Activated naive CD8-positive, alpha-beta T cell (primary cell): ENCODE measurements around the gene MYO15A.

ENCODE experiments used
- H3K27ac Mint-ChIP-seq: one replicate; pipeline ENCODE4 v1.8.0; 2021; ENCODE audit warnings: mixed read lengths
- H3K27me3 Mint-ChIP-seq: one replicate; pipeline ENCODE4 v1.8.0; 2021; ENCODE audit warnings: mixed read lengths
- H3K36me3 Mint-ChIP-seq: one replicate; pipeline ENCODE4 v1.8.0; 2021; ENCODE audit warnings: mixed read lengths
- H3K4me1 Mint-ChIP-seq: one replicate; pipeline ENCODE4 v1.8.0; 2021; ENCODE audit warnings: low read depth, mixed read lengths
- H3K4me3 Mint-ChIP-seq: one replicate; pipeline ENCODE4 v1.8.0; 2021; ENCODE audit warnings: mild to moderate bottlenecking, mixed read lengths
- H3K9me3 Mint-ChIP-seq: one replicate; pipeline ENCODE4 v1.8.0; 2021; ENCODE audit warnings: low read depth, mixed read lengths

Gene MYO15A

GRCh38 chr17:18138065-18138749 lies 29.7 kb downstream of the MYO15A start:
- Mint-ChIP-seq H3K9me3 (no peaks in the 10 kb centered on the region), H3K36me3 (no peaks in the 10 kb centered on the region), H3K4me3 (no peak overlapping the region), H3K27ac (no peak overlapping the region), H3K27me3 (no peaks in the 10 kb centered on the region), H3K4me1 (peaks cover 3% of the 10 kb centered on the region)

- Mint-ChIP-seq H3K27ac (no peak overlapping the region), H3K4me1 (peaks cover 3% of the 10 kb centered on the region), H3K9me3 (no peaks in the 10 kb centered on the region), H3K36me3 (no peaks in the 10 kb centered on the region), H3K27me3 (no peaks in the 10 kb centered on the region), H3K4me3 (no peak overlapping the region)
Measured at GRCh38 chr17:18139092-18139491, 30.5 kb downstream of the MYO15A start.

- Mint-ChIP-seq H3K36me3 (no peaks in the 10 kb centered on the region), H3K9me3 (no peaks in the 10 kb centered on the region), H3K4me1 (peaks cover 3% of the 10 kb centered on the region), H3K4me3 (no peak overlapping the region), H3K27ac (no peak overlapping the region), H3K27me3 (no peaks in the 10 kb centered on the region)
Measured at GRCh38 chr17:18139498-18139897, 30.9 kb downstream of the MYO15A start.

- Mint-ChIP-seq H3K36me3 (no peaks in the 10 kb centered on the region), H3K27me3 (no peaks in the 10 kb centered on the region), H3K27ac (no peak overlapping the region), H3K4me1 (peaks cover 3% of the 10 kb centered on the region), H3K4me3 (no peak overlapping the region), H3K9me3 (no peaks in the 10 kb centered on the region)
Measured at GRCh38 chr17:18139949-18140348, 31.4 kb downstream of the MYO15A start.

- Mint-ChIP-seq H3K4me1 (peaks cover 3% of the 10 kb centered on the region), H3K4me3 (no peak overlapping the region), H3K27ac (no peak overlapping the region), H3K9me3 (no peaks in the 10 kb centered on the region), H3K36me3 (no peaks in the 10 kb centered on the region), H3K27me3 (no peaks in the 10 kb centered on the region)
Measured at GRCh38 chr17:18140648-18141047, 32.1 kb downstream of the MYO15A start.

DNA sequence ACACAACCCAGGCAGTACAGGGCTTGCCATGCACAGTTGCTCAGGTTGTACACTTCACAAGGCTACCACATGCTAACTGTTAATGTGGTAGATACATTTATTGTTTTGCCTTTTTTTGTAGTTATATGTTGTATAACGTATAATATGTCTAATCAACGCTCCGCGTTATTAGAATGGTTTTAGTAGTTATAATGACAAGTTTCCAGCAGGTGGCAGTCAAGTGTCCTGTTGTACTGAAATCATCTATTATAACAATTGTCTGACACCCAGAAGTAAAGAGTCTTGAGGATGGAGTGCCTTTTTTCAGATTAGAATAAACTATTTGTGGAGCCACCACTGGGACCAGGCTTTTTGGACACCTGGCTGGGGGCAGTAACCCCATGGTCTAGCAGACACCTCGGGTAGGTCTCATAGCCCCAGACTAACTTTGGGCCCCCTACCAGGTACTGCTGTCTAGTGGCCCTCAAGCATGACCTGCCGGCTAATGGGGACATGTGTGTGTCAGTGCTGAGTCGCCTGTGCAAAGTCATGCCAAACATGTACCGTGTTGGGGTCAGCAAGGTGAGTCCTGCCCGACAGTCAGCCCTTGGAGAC lies 32.8 kb downstream of the MYO15A start:
- no peak overlapping the region for H3K4me3 Mint-ChIP-seq
- no peaks in the 10 kb centered on the region for H3K36me3 Mint-ChIP-seq
- H3K27ac Mint-ChIP-seq = no peak overlapping the region
- peaks cover 3% of the 10 kb centered on the region for H3K4me1 Mint-ChIP-seq
- no peaks in the 10 kb centered on the region for H3K27me3 Mint-ChIP-seq
- H3K9me3 Mint-ChIP-seq = no peaks in the 10 kb centered on the region

DNA sequence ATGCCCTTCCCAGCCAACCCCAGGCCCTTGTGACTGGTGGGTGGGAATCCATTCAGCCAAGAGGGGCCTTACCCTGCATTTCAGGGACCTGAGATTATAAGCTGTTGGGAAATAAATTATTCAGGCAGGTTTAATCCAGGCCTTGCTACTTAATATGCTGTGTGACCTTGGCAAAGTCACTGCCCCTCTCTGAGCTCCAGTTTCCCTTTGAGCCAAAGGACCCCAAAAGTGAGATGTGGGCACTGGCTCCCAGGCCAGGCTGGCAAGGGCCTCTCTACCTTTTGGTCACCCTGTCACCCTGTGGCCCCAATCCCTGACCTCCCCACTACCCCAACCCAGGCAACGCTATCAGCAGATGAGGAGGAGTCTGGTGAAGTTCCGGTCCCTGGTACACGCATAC lies 33.9 kb downstream of the MYO15A start:
- Mint-ChIP-seq H3K9me3 (no peaks in the 10 kb centered on the region), H3K4me3 (no peak overlapping the region), H3K27me3 (no peaks in the 10 kb centered on the region), H3K4me1 (peaks cover 3% of the 10 kb centered on the region), H3K36me3 (no peaks in the 10 kb centered on the region), H3K27ac (no peak overlapping the region)

DNA sequence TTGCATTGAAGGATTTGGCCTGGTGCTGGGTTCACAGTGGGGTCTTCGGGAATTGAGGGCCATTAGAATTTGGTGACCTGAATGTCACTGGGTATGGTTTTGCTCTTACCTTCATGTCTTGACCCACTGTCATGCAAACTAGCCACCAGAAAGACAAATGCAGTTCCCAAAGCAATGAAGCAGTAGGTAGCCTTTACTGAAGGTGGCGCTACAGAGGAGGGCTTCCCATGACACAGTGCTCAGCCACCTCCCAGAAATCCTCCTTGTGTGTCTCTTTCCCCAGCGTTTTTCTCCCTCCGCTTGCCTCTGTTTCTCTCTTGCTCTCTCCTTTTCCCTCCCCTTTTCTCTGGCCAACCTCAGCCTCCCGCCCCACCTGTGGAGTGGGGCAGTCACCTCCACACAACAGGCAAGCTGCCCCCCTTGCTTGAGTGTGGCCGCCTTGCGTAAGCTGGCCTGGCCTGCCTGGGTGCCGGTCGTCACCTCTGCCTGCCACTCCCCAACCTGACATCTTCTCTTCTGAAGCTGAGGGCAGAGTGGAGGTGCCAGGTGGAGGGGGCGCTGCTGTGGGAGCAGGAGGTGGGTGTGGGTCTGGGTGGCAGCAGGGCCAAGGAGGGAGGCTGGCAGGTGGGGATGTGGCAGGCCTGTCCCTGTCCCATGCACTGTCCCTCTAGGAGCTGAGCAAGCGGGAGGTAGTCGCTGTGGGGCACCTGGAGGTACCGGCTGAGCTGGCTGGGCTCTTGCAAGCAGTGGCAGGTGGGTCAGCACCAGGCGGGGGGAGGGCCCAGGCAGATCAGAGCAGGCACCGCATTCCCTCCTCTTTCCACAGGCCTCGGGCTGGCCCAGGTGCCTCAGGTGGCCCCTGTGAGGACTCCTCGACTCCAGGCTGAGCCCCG lies 34.7 kb downstream of the MYO15A start:
- H3K4me3 Mint-ChIP-seq = no peak overlapping the region
- H3K27me3 Mint-ChIP-seq = no peaks in the 10 kb centered on the region
- H3K4me1 Mint-ChIP-seq = peaks cover 3% of the 10 kb centered on the region
- no peak overlapping the region for H3K27ac Mint-ChIP-seq
- no peaks in the 10 kb centered on the region for H3K36me3 Mint-ChIP-seq
- no peaks in the 10 kb centered on the region for H3K9me3 Mint-ChIP-seq

DNA sequence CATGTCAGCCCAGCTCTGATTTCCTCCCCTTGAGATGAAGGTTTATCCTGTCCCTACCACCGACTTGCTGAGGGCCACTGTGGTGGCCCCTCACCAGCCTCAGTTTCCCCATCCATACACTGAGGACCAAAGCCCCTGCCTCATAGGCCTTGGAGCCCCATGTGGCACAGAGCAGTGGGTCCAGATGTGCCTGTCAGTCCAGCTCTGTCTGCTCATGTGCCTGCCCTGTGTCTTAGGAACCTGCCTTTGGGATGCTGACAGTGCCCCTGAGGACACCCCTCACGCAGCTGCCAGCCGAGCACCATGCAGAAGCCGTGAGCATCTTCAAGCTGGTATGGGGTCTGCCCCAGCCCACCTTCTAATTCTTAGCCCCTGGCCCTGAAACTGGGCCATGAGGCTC lies 35.7 kb downstream of the MYO15A start:
- H3K27me3 Mint-ChIP-seq = no peaks in the 10 kb centered on the region
- H3K4me1 Mint-ChIP-seq = peaks cover 3% of the 10 kb centered on the region
- H3K36me3 Mint-ChIP-seq = no peaks in the 10 kb centered on the region
- no peak overlapping the region for H3K27ac Mint-ChIP-seq
- H3K4me3 Mint-ChIP-seq = no peak overlapping the region
- no peaks in the 10 kb centered on the region for H3K9me3 Mint-ChIP-seq

- Mint-ChIP-seq H3K9me3 (no peaks in the 10 kb centered on the region), H3K27ac (no peak overlapping the region), H3K27me3 (no peaks in the 10 kb centered on the region), H3K4me1 (peaks cover 3% of the 10 kb centered on the region), H3K4me3 (no peak overlapping the region), H3K36me3 (no peaks in the 10 kb centered on the region)
Measured at GRCh38 chr17:18144855-18145254, 36.3 kb downstream of the MYO15A start.

GRCh38 chr17:18145811-18146210 lies 37.3 kb downstream of the MYO15A start:
- no peak overlapping the region for H3K4me3 Mint-ChIP-seq
- H3K4me1 Mint-ChIP-seq = peaks cover 3% of the 10 kb centered on the region
- no peak overlapping the region for H3K27ac Mint-ChIP-seq

DNA sequence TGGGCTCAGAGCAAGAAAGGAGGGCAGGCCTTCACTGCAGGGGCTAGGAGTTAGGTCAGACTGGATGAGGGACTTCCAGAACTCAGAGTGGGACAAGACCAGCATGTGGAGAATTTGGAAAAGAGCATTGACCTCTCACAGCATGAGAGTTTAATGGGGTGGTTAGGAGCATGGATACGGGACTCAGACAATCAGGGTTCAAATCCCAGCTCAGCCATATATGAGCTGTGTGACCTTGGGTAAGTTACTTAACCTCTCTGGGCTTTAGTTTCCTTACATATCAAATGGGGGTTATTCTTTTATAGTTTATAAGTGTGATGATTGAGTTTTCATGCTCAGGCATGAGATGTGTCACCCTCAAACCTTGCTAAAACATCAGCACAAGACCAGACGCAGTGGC lies 37.7 kb downstream of the MYO15A start:
- no peaks in the 10 kb centered on the region for H3K36me3 Mint-ChIP-seq
- H3K27ac Mint-ChIP-seq = no peak overlapping the region
- H3K4me3 Mint-ChIP-seq = no peak overlapping the region
- peaks cover under 1% of the 10 kb centered on the region for H3K4me1 Mint-ChIP-seq
- H3K27me3 Mint-ChIP-seq = no peaks in the 10 kb centered on the region
- H3K9me3 Mint-ChIP-seq = no peaks in the 10 kb centered on the region

More at GRCh38 chr17:18145811-18146210, 37.3 kb downstream of the MYO15A start:
- no peaks in the 10 kb centered on the region for H3K27me3 Mint-ChIP-seq
- no peaks in the 10 kb centered on the region for H3K36me3 Mint-ChIP-seq
- H3K9me3 Mint-ChIP-seq = no peaks in the 10 kb centered on the region

- Mint-ChIP-seq H3K27ac (no peak overlapping the region), H3K36me3 (no peaks in the 10 kb centered on the region), H3K4me3 (no peak overlapping the region), H3K27me3 (no peaks in the 10 kb centered on the region), H3K4me1 (no peaks in the 10 kb centered on the region), H3K9me3 (no peaks in the 10 kb centered on the region)
Measured at GRCh38 chr17:18146980-18147379, 38.4 kb downstream of the MYO15A start.

DNA sequence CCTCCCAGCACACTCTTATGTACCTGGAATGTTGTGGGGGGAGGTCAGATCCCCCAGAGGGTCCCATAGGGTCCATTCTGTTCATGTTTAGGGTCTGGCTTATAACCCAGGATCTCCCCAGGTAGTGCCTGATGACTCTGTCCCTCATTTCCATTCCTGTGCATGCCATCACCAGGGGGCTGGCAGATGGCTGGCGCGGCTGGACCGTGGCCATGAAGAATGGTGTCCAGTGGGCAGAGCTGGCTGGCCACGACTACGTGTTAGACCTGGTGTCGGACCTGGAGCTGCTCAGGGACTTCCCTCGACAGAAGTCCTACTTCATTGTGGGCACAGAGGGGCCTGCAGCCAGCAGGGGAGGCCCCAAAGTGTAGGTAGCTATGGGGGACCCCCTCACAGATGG lies 40.0 kb downstream of the MYO15A start:
- no peak overlapping the region for H3K27ac Mint-ChIP-seq
- no peaks in the 10 kb centered on the region for H3K36me3 Mint-ChIP-seq
- H3K27me3 Mint-ChIP-seq = no peaks in the 10 kb centered on the region
- no peaks in the 10 kb centered on the region for H3K9me3 Mint-ChIP-seq
- no peak overlapping the region for H3K4me3 Mint-ChIP-seq
- H3K4me1 Mint-ChIP-seq = peaks cover under 1% of the 10 kb centered on the region

GRCh38 chr17:18151290-18151689 lies 42.7 kb downstream of the MYO15A start:
- H3K9me3 Mint-ChIP-seq = no peaks in the 10 kb centered on the region
- H3K4me3 Mint-ChIP-seq = no peak overlapping the region
- H3K36me3 Mint-ChIP-seq = no peaks in the 10 kb centered on the region
- no peak overlapping the region for H3K27ac Mint-ChIP-seq
- peaks cover 1% of the 10 kb centered on the region for H3K4me1 Mint-ChIP-seq
- H3K27me3 Mint-ChIP-seq = no peaks in the 10 kb centered on the region
